22Rv1 (cell line): ENCODE measurements around the gene EDDM13.

Source experiments
- ZFX ChIP-seq: fragments of 450-650 bp; IDR thresholded peaks from 2 replicates; pipeline ENCODE4 v1.6.1; 2017; ENCODE audit warnings: antibody characterized with exemption, borderline replicate concordance
- TF ChIP-seq, protein P1 (sequence below): fragments of 450-650 bp; IDR thresholded peaks from 2 replicates; pipeline ENCODE4 v1.5.1; 2017; ENCODE audit warnings: mild to moderate bottlenecking

DNA sequence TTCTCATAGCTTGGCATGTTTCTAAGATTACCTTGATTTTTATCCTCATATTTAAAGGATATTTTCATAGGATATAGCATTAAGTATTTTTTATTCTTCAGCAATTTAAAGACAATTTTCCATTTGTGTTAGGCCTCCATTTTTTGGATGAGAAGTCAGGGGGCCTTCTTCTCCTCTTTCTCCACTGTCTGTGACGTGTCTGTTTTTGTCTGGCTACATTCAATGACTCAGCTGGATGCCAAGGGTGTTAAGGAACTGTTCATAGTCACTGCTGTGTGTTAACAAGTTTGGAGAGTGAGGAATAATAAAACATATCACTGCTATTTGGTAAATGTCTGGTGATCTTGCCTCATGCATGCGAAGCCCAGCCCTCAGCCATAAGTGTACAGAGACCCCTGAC lies 84.4 kb downstream of the EDDM13 start:
- TF ChIP-seq, protein P1, sequence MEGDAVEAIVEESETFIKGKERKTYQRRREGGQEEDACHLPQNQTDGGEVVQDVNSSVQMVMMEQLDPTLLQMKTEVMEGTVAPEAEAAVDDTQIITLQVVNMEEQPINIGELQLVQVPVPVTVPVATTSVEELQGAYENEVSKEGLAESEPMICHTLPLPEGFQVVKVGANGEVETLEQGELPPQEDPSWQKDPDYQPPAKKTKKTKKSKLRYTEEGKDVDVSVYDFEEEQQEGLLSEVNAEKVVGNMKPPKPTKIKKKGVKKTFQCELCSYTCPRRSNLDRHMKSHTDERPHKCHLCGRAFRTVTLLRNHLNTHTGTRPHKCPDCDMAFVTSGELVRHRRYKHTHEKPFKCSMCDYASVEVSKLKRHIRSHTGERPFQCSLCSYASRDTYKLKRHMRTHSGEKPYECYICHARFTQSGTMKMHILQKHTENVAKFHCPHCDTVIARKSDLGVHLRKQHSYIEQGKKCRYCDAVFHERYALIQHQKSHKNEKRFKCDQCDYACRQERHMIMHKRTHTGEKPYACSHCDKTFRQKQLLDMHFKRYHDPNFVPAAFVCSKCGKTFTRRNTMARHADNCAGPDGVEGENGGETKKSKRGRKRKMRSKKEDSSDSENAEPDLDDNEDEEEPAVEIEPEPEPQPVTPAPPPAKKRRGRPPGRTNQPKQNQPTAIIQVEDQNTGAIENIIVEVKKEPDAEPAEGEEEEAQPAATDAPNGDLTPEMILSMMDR, result no peak
- TF ChIP-seq ZFX, result no peak
